HTR-8/SVneo (cell line): ENCODE measurements around the gene PTPRD.

Experiments used
- DNase-seq: peaks from one replicate; pipeline ENCODE4 v3.0.0; 2011; ENCODE audit warnings: low spot score, mixed read lengths; ENCODE audit not compliant: insufficient read length
- FAIRE-seq: peaks from 2 replicates; lab custom pipeline; 2011; peaks lifted over from hg19 to GRCh38; lab: Jason Lieb, UNC

PTPRD gene

DNA sequence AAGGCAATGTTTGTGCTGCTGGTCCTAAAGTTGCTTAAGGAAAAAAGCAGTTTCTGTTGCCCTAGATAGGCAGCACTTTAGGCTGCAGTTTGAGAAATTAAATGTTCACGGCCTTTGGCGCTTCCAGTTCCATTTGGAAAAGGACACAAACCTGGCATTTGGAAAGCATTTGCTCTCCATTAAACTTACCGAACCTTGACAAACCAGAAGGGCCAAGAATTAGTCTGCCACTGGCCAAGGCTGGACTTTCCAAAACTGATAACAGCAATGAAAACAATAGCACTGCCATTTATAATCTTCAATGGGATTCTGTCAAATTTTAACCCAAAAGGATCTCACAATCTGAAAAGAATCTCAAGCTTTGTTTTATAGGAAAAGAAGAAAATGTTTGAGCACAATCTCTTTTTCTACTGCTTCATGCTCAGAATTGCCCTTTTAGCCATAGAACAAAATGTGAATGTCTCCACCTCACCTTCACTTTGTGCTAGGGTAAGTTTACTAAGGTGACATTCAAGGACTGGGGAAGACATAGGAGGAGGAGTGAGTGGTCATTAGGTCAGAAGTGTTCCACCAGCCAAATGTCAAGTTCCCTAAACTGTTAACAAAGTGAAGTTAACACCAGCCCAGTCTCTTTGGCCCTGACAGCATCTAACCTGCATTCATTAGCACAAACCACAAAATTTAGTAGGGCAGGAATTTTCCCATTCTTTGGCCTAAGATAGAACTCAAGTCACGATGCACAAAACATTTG lies 2229.8 kb downstream of the PTPRD start:
- FAIRE-seq (no peak), DNase-seq (no peak)

DNA sequence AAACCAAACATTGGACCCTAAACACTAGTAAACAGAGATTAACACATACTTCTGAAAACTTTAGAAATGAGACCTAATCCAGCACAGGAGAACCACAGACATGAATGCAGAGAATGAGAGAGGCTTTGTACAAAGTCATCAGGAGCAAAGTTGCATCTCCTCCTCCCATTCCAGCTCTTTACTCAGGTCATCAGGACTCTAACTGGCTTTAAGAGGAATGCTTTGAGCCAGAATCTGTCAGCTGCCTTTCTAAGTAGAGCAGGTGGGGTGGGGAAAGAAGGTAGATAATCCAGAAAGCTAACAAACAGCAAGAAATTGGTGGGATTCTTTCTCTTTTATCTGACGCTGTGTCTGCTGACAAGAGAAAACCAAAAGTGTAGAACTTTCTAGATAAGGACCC lies 2230.5 kb downstream of the PTPRD start:
- DNase-seq = no peak
- no peak for FAIRE-seq

DNA sequence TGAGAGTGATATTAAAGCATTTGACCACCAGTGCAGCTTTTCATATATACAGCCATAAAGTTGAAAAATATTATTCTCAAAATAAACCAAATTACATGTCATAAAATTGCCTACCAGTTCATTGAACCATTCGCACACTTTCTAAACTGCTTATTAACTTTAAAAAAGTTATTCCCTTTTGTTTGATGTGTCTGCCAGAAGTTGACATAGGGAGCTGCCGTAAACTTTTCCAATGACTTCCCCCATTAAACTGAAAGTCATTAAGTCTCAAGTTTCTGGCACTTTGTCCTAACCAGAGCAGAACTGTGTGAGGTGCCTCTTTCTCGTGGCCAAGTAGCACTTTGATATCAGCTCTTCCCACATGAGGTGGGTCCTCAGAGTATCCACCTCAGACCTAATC lies 2231.2 kb downstream of the PTPRD start:
- no peak for FAIRE-seq

DNA sequence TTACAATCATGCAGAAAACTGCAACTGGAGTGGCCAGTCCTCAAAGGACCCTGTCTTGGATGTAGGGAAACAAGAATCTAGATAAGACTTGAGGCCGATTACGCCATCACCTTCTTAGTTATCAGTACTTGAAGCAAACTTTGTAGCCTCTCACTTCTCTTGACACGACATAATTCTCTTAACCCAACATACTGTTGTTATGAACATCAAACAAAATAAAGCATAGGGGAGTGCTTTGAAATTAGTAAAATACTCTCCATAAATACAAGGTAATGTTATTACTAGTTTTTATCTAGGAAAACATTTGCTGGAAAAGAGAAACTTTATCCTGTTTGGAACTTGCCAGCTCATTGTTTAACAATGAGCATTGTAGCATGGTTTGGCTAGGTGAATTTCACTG lies 2238.3 kb downstream of the PTPRD start:
- FAIRE-seq (no peak), DNase-seq (no peak)

More for the DNA sequence above, 2231.2 kb downstream of the PTPRD start:
- DNase-seq = no peak

DNA sequence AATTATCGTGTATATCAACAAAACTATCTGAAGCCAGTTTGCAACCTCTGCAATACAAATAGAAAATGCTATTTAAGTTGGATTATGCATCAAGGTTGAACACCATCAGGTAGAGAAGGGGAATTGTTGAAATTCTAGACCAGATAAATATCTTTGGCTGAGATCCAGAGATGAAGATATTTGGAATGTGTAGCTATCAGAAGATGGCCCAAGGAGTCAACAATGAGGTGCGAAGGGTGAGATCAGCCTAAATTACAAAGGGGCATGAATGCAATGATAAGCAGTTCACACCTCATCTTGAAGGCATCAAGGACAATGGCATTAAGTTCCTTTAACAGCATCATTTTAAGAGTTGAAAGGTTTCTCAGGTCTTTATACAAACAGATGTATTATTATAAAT lies 2241.1 kb downstream of the PTPRD start:
- FAIRE-seq (no peak), DNase-seq (no peak)

DNA sequence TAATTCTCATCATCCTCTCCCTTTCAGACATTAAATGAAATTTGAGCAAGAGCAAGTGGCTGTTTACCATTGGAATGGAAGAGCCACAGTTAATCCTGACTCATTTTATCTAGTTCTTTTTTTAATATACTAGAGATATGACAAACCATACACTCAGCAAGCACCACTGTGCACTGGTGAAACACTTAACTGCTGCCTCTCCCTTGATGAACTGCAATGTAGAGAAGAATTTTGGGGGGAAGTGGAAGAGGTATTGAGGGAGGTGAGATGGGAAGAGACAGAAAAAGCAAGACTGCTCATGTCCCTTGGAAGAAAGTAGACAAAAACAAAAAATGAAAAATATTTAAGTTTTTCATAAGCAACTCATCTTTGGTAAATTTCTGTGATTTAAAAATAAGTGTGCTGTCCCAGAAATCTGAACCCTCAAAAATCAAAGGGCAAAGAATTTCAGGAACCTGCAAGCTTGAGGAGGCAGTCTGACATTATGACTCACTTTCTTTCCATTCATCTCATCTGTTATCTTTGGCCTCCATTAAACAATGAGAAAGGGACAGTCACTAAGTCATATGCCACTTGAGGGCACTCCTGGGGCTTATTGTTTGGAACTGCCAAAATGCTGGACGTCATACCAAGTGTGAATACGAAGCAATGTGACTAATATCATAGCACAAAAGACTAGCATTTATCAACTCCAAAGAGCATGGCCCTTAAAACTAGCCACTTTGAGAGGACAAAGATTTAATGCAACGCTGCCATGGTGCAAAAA lies 2246.5 kb downstream of the PTPRD start:
- FAIRE-seq (no peak), DNase-seq (no peak)

DNA sequence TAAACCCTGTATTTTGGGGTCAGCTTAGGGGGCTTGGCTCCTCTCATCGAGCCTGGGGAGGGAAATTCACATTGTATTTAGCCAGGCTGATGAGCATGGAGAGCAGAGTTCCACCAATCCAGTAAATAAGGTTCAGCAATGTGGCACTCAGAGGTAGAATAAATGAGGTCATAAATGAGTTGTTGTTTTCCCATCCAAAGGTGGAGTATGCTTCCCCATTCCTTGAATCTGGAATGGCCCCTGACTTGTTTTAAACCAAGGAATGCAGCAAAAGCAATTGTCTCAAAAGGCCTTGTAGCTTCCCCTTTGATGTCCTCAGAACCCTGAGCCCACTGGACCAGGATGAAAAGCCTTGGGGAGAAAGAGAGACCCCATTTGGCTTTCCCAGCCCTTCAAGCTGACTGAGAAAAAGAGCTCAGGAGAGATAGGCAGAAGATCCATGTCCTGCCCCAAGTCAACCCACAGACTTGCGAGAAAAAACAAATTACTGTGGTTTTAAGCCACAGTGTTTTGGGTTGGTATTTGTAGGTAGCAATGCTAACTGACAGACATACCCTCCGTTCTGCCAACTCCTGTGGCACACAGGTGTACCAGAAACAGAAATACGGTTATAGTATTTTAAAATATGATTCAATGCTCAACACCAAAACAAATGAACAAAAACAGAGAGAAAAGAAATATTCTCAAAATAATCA lies 2247.2 kb downstream of the PTPRD start:
- FAIRE-seq (no peak), DNase-seq (no peak)

DNA sequence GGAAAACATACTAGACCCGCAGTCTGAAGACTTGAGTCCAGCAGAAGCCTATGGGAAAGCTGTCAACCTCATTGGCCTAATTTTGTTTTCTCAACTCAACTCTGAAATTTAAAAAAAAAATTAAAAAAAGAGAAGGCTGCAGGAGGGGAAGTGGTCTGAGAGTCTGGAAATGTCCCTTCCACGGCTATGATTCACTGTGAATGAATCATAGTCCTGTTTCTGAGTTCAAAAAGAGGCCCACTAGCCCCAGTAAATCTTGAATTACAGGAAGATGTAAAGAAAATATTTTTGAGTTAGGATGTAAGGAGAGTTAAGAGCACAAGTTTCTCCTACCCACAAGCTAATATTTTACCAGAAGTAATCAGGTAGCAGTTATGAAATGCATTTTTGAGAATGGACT lies 2247.8 kb downstream of the PTPRD start:
- no peak for FAIRE-seq
- DNase-seq = no peak

DNA sequence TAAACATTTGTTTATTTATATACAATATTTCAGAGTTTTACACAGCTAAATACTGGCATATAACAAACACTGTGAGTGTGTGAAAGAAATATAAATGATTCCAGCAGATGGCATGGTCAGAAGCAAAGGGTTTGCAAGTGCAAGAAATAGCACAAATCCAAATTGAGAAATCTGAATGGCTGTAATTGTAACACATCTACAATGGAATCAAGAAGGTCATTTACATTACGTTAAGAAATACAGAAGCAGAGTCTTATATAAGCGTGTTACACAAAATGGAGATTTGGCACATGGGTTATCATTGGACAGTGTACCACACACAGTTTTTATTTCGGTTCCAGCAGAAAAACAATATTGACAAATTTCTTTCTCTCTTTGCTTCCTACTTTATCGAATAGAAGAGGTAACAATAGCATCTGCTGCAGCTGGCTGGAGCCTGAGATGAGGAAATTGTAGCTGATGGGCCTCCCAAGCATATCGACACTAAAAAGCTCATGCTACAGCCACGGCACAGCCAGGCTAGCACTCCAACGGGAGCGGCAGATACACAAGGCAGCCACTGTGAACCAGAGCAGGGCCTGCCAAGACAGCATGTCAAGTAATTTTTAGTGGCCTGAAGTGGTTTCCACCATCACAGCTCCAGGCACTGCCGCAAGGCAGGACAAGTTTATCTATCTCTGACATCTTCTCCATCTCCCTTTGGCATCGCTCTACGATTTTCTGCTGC lies 2248.6 kb downstream of the PTPRD start:
- FAIRE-seq = no peak
- no peak for DNase-seq

DNA sequence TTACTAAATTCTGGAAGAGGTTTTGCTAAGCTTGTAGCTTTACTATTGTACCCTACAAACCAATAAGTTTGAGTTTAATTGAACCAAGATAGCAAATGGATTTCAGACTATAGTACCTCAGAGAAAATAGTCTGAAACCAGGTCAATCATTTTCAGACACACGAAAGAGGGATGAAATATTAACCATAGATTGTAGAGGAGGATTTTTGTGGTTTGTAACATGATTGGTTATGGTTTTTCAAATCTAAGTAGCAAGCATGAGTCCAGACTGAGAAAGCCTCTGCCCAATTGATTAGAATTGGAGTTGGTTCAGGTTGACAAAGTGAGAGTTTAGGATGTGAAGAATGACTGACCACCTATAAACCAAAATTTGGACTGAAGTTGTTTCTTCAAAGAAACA lies 2250.6 kb downstream of the PTPRD start:
- FAIRE-seq = no peak

DNA sequence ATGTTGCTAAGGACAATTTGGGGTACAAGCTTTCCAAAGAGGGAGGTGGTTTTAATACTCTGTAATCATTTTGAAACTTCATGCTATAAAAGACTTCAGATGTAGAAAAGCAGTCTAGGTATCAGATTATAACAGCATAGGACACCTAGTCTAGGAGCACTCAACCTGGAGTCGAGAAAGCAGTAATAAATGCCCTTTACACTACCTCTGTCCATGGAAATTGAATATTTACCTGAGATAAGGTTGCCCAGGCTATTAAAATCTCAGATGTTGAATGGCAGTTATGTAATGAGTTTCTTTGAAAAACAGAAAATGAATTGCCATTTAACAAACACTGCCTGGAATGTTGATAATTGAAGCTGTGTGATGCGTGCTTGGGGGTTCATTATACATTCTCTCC lies 2251.4 kb downstream of the PTPRD start:
- FAIRE-seq = no peak
- no peak for DNase-seq

More for the DNA sequence above, 2250.6 kb downstream of the PTPRD start:
- DNase-seq = no peak

DNA sequence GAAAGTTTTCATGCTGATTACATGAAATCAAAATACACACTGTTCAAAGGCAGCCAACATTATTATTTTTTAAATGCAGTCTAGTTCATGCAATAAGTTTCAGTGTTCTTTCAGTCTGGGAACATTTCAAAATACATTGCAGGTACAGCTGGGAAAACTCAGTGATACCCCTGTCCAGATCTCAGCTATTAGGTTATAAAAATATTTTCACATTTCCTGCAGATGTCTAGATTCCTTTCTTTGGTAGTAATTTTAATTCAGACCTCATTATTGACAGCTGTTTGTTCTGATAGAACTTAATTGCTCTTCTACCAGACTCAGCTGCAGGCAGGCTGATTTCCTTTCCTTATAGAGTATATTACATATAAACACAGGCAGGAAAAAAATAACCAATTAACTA lies 2256.4 kb downstream of the PTPRD start:
- FAIRE-seq (no peak), DNase-seq (no peak)

DNA sequence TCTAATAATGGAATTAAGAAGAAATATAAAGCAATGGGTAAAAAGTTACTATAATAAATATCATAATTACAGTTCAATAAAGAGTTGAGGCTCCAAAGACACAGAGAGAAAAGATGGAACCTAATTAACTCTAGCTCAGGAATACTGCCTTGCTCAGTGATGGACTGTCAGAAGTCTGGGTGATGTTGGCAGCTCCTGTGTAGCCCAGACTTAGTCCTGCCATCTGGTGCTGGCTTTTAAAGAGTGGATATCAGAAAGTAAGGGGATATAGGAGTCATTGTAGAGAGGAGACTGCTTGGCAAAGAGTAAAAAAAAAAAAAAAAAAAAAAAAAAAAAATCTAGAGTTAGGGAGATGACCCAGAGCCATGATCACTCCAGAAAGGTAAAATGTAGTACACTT lies 2261.4 kb downstream of the PTPRD start:
- FAIRE-seq = no peak
- no peak for DNase-seq

DNA sequence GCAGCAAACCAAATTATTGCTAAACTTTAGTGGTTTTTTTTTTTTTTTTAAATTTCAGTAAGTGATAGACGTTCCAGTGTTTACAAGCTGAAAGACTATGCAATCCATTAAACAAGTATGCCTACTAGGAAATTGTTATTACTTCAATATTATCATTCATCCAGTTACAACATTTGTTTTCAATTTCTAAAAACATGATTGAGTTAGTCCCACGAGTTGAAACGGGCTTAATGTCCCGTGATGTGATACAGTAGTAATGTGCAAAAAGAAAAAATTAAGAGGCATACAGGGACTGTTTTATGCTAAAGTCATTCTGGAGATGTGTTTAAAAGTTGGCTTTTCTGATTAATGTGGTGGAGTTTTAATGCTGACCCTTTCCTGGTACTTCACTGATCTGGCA lies 2262.9 kb downstream of the PTPRD start:
- DNase-seq (no peak), FAIRE-seq (no peak)

DNA sequence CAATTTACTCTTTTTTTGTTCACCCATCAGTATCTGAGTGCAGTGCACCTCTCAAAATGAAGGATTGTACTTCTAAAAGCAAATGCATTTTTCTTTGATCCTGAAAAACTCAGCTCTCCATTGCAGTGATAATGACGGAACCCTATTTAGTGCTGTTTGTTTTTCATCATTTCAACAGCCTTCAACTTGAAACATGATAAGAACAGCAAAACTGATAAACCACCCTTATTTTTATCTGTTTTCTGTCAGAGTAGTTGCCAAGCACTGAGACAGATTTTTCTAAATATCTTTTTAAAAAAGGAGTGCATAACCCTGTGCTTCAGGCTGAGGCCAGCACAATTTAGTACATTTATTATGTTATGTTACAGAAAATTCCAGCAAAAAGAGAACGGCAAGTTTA lies 2263.4 kb downstream of the PTPRD start:
- no peak for DNase-seq
- FAIRE-seq = no peak

DNA sequence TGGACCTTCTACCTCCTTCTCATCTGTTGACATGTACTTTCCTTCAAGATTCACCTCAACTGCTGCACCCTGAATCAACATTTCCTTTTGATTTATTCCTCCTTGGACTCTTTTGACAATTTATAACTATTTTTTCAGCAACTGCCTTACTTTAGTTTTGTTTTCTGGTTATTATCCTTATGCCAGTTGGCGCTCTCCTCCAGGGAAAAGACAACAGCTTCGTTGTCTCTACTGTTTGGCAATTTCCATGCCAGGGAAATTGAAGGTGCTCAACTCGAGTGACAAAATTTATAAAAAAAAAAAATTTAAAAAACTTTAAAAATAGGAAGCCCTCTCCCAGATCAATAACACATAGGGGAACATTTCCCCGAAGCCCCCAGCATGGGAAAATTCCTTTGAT lies 2264.0 kb downstream of the PTPRD start:
- FAIRE-seq (no peak), DNase-seq (no peak)

DNA sequence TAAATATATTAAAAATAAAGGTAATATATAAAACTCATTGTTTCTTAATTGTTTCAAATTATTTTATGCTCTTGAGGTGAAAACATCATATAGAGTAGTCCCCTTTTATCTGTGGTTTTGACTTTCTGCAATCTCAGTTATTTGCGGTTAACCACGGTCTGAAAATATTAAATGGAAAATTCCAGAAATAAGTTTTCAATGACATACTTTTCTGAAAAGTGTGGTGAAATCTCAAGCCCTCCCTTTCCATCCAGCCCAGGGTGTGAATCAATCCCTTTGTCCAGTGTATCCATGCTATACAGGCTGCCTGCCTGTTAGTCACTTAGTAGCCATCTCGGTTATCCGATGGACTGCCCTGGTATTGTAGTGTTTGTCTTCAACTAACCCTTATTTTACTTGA lies 2266.5 kb downstream of the PTPRD start:
- FAIRE-seq (no peak), DNase-seq (no peak)

DNA sequence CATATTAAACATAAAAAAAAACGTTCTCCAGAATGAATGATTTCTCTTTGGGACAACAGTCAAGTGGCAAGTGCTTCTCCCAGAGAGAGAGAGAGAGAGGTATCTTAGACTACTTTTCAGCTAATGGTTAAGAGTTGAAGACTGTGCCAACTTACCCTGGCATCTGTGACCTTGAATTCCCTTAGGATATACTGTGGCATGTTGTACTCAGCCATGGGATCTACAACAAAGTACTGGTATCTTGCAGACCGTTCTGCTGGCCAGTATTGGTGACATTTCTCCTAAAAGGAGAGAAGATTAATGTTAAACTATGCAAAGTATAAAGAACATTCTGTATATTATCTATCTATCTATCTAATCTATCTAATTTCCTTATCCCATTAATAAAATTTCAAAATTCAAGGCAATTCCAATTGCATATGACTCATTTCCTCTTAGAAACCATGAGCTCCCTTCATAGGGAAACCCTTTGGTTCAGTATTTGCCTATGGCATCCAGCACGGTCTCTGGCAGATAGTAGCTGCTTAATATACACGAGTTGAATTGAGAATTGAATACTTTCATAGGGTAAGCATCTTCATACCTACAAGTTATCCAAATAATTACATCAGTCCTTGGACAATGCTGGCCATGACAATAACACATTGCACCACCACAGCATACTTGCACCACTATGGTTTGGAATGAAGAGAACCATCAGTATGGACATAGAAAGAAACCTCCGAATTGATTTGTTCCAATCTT lies 2273.9 kb downstream of the PTPRD start:
- FAIRE-seq = no peak
- DNase-seq = no peak

DNA sequence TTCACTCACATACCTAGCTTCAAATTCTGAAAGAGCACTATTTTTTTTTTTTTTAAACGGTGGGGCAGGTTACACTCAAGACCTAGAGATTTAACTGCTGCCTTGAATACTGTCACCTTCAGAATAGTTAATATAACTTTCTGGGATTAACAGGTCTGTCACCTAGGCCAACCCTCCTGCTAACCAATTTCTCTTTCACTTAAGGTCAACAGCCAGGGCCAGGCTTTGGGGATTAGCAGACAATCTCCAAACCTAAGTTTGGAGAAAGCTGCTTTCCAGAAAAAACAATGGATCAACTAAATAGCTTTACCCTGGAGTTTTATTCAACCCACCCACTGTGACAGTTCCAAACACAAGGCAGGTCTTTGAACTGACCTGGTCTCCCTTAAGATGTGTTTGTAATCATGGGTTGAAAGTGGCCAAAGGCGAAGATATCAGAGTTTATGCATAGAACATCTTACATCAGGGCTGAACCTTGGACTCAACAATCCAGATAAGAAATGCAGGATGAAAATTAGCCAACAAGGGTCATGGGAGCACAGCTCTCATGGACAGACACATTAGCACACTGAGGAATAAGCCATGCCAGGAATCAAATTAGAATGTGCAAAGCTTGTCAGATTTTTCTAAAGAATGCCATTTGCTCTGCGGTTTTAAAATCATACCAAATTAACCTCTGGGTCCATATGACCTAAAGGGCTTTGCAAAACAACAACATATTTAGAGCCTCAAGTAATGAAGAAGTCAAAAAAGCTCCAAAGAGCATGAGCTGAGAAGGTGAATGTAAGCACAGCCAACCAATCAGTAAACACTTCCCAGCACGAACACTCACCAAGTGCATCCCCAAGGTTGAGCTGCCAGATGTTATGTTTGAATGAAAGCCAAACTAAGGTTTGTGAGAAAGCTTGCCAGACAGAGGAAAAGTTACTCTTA lies 2274.7 kb downstream of the PTPRD start:
- no peak for DNase-seq
- no peak for FAIRE-seq
